GM10266 (cell line): Measurements from ENCODE around the gene OR1A1.
"Not testable (repeated sequence)": the region's sequence is repeated elsewhere in the genome, so short reads cannot be mapped to it uniquely, and the experiment has no call there.

Source experiments
- DNase-seq: peaks from one replicate; pipeline ENCODE4 v3.0.0; 2012; ENCODE audit errors: extremely low spot score
- CTCF ChIP-seq: IDR thresholded peaks from 2 replicates; pipeline ENCODE4 v1.5.1; 2012; ENCODE audit warnings: mild to moderate bottlenecking, low read depth; ENCODE audit not compliant: control insufficient read depth, insufficient read depth; ENCODE audit errors: missing control alignments

The OR1A1 gene, protein sequence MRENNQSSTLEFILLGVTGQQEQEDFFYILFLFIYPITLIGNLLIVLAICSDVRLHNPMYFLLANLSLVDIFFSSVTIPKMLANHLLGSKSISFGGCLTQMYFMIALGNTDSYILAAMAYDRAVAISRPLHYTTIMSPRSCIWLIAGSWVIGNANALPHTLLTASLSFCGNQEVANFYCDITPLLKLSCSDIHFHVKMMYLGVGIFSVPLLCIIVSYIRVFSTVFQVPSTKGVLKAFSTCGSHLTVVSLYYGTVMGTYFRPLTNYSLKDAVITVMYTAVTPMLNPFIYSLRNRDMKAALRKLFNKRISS

DNA sequence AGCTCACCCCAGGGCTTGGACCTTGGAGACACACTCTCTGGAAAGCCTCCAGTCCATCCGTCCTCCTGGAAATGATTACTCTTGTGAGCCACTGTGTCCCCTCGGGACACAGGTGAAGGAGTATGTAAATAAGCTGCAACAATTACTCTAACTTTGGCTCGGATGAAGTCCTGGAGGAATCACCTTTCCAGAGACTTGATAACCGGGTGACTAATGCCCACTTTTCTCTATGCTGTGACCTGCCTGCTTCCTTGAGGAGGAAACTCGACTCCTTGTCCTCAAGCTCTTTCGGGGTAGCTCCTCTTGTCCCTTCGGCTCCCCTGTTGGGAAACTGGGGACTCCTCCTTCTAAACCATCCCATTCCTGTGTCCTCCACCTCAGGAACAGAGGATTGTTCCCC lies at the start of gene OR1A1:
OR1A1 (plus strand) TSS at position 301 of the 400 bp plus-strand sequence. CDS start 7,954 bp downstream, outside the sequence.
- no peak for DNase-seq
- TF ChIP-seq CTCF = no peak

DNA sequence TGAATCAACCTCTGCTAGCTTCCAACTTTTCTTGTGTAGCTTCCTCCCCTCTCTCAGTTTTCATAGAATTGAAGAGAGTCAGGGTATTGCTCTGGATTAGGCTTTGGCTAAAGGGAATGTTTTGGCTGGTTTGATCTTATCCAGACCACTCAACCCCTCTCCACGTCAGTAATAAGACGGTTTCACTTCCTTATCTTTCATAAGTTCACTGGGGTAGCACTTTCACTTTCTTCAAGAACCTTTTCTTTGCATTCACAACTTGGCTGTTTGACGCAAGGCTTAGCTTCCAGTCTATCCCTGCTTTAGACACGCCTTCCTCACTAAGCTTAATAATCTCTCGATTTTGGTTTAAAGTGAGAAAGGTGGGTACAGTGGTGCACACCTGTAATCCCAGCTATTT lies 39.9 kb upstream of the OR1A1 start:
- peak; percentile 14 for DNase-seq
- no peak for TF ChIP-seq CTCF

GRCh38 chr17:3189961-3190360 lies 17.5 kb upstream of the OR1A1 start:
- no peak for DNase-seq
- TF ChIP-seq CTCF = no peak

DNA sequence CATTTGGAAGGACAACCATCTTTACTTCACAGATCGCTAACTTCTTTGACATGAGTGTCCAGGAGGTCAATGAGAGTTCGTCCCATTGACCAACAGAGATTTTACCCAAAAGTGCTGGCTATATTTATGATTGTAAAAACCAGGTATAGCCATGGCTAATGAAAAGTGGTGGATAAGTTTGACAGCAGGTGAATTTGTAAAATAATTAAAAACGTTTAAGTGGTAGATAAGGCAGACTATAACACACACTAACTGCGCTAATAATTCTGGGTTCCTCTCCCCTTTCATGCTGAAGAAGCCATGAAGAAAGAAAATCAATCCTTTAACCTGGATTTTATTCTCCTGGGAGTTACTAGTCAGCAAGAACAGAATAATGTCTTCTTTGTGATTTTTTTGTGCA lies 10.2 kb upstream of the OR1A1 start, which contains the start of gene OR1A2:
OR1A2 (plus strand) TSS at position 301 of the 400 bp plus-strand sequence; CDS start at position 301, 0 bp downstream.
- no peak for DNase-seq
- TF ChIP-seq CTCF = no peak

DNA sequence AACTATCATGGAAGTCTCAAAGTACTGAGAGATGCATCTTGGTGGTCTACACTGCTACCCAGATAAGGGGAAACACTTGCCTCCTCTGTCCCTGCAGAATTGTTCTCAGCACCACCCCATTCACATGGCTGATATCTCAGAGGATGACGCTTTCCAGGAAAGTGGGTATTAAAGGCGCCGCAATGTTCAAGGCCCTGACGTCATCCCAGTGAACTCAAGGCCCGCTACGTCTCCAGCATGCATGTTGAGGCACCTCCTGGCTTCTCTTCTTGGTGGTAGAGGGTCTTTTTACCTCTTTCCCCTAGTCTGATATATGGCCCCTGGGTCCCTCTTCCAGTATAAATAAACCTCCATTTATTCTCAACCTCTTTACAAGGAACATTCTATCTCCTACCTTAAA lies 1.0 kb downstream of the OR1A1 start:
- TF ChIP-seq CTCF = no peak
- DNase-seq = no peak

DNA sequence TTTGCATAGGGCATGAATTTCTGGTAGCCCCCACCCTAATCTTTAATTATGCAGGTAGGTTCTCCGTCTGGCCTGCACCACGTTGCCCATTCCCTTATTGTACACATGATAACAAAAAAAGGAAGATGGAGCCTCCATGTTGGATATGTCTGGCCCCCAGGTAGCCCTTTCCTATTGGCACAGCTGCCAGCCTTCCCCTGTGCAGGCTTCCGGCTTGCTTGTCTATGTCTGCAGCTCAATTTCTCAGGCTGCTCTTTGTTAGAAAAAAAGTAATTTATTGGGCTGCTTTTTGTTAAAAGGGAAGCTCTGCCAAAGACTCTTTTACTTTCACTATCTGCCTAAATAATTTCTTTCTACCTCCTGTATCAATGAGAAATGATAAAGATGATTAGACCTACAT lies 5.5 kb downstream of the OR1A1 start:
- no peak for TF ChIP-seq CTCF

GRCh38 chr17:3213587-3213986 lies 6.1 kb downstream of the OR1A1 start:
- no peak for TF ChIP-seq CTCF
- no peak for DNase-seq

More for the DNA sequence above, 5.5 kb downstream of the OR1A1 start:
- no peak for DNase-seq

DNA sequence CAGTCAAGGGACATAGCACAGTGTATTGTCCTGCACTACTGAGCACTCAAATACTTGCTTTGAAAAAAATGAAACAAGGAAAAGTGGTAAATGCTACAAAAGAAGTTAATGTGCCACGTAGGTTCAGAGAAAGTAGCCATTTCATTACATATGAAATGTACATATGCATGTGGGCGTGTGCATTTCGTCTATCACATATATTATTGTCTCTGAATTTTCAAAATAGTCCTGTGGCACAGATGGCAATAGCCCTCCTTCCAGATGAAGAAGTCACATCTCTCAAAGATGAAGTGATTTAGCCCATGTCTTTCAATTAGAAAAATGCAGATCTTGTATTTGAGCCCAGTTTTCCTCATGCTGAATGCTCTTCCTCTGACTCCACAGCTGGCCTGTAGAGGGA lies 12.5 kb downstream of the OR1A1 start:
- DNase-seq = not testable (repeated sequence)
